Subcutaneous adipose tissue (tissue), 4 donors: ENCODE results near the gene RPUSD4. TPM values are rescaled to one million over a fixed set of nuclear protein-coding genes. Genes with fewer than 3 reads are reported as not detected.

Experiments
- total RNA-seq, 4 donors: library from RNA; depleted of rRNA; stranded (reverse); fragments of >200 nt; gene quantifications; one replicate each; pipeline ENCODE4 v1.1.0, GENCODE V29; 2016
- TF ChIP-seq, protein P1 (sequence below): fragments of 450-650 bp; IDR thresholded peaks from one replicate; pipeline ENCODE4 v1.5.1; 2016; ENCODE audit warnings: low read depth, mild to moderate bottlenecking, control low read depth, antibody characterized with exemption, moderate library complexity

RPUSD4 gene
- total RNA-seq, 4 donors from 2014 or later: 13.7 to 35.4 (median 26.7) TPM

DNA sequence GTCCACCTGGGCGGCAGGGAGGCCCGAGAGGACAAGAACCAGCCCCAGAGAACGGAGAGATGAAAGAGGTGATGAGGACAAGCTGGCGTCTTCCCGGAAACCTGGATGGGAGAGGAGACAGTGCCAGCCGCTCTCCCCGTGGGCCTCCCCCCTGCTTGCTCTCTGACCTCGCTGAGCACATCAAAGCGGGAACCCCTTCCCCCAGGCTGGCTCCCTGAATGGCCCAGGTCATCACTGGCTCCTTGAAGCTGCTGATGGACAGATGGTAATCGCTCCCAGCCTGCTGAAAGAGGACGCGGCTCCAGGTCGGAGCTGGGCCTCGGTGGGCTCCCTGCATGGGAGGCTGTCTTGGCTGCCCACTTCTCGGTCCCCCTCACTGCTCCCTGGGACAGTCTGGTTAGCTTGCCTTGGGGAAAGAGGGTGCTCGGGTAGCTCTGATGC lies 18.4 kb downstream of the RPUSD4 start:
- TF ChIP-seq, protein P1, sequence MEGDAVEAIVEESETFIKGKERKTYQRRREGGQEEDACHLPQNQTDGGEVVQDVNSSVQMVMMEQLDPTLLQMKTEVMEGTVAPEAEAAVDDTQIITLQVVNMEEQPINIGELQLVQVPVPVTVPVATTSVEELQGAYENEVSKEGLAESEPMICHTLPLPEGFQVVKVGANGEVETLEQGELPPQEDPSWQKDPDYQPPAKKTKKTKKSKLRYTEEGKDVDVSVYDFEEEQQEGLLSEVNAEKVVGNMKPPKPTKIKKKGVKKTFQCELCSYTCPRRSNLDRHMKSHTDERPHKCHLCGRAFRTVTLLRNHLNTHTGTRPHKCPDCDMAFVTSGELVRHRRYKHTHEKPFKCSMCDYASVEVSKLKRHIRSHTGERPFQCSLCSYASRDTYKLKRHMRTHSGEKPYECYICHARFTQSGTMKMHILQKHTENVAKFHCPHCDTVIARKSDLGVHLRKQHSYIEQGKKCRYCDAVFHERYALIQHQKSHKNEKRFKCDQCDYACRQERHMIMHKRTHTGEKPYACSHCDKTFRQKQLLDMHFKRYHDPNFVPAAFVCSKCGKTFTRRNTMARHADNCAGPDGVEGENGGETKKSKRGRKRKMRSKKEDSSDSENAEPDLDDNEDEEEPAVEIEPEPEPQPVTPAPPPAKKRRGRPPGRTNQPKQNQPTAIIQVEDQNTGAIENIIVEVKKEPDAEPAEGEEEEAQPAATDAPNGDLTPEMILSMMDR: no peak

DNA sequence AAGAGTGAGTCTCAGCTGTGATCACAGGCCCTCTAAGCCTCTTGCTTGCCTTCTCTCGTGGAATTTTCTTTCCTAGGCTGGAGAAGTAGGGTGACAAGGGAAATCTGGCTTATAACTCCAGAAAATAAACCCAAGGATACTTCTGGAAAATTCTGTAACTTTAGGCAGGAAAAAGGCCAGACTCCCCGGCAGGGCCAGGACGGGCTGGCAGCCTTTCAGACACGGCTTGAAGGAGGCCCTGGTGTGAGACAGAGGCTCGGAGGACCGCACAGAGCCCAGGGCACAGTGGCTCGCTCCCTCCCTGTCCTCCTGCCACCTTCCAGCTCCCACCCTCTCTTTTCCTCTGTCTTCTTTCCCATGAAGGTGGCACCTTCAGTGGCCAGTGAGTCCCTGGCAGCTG lies 19.1 kb downstream of the RPUSD4 start:
- TF ChIP-seq, protein P1: no peak

GRCh38 chr11:126191379-126192073 lies 19.9 kb downstream of the RPUSD4 start:
- TF ChIP-seq, protein P1: no peak

DNA sequence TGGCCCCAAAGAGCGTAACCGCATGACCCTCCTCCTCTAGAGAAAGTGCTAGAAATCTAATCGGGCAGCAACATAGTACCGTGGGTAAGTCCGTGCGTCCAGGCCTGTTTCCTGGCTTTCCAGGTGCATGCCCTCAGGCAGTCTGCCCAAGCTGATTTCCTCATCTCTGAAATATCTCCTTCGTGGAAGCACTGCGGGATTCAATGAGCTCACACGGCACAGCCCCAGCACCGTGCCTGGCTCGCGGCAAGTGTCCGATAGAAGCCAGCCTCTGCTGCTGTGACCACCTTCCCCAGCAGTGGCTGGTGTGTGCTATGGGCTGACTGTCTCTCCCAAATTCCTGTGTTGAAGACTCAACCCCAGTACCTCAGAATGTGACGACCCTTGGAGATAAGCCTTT lies 20.7 kb downstream of the RPUSD4 start:
- TF ChIP-seq, protein P1: no peak

DNA sequence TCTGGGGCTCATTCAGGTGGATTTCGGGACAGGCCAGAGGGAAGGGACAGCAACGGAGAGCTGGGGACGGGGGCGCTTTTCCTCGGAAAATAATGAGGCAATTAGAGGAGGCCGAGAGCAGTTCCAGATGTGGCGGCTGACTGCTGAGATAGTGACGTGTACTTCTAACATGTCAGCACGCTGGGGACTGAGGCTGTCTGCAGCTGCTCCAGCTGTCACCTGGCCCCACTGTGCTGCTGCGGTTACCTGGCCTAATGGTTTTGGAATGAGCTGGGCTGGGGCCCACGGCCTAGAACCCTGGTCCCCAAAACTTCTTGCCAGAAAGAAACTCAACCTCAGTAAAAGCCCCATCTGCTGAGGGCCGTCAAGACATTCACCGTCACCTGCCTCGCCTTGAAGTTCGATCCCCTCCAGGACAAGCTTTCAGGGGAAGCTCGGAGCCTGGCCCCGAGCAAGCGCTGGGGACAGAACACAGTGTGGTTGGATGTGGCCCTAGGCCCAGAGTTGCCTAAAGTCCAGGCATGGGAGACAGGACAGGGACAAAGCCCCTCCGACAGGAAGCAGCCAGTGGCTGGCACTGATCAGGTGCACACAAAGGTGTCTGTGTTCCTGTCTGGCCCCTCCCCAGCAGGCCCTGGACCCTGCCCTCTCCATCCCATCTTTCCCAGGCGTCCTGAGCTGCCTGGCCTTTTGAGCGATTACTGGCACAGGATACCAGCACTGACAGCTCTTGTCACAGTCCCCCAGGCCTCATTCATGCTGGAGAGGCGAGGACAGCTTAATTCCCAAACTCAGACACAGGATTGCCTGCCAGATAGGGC lies 22.1 kb downstream of the RPUSD4 start:
- TF ChIP-seq, protein P1: no peak

DNA sequence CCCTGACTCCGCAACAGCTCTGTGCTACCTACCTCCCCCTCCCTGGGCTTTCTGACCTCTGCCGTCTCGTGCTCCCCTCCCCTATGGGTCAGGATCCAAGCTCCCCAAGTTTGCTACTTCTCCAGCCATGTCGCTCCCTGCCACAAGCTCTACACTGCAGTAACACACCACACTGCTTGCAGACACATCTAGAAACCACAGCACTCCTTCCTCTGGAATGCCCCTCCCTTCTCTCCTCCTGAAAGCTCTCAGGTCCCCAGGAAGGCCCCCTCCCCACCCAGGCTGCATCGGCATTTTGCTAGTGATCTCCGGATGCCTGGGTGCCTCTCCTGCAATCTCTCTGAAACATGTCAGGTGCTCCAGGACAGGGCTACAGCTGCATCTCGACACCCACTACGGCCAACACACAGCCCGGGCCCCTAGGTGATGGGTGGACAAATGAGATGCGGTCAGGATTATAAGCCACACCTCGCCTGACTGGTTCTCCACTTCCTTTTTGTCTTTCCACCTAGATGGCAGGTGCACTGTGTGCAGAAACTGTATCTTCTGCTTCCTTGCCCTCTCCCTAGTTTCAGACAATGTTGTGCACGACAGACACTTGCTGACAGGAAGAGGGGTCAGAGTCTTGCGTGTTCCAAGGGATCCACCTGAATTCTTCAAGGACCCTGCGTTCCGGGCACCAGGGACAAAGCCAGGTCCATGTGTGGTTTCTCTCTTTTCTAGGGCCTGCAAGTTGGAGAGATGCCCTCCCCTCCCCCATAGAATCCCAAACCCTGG lies 22.9 kb downstream of the RPUSD4 start:
- TF ChIP-seq, protein P1: no peak
